Activated T-helper 1 cell treated with Interleukin-2 at 50 U/mL for 16 hours (primary cell): ENCODE measurements around the gene LDAH.

Experiments used
- DNase-seq: peaks from one replicate; pipeline ENCODE4 v3.0.0-alpha.2; 2020; ENCODE audit warnings: low read depth

The LDAH gene

GRCh38 chr2:20682167-20682920 is 140.6 kb downstream of the LDAH start:
- DNase-seq, result no peak

GRCh38 chr2:20680744-20681375 is 142.0 kb downstream of the LDAH start:
- DNase-seq, result no peak

GRCh38 chr2:20678780-20679179 is 144.1 kb downstream of the LDAH start:
- no peak for DNase-seq

- no peak for DNase-seq
Measured at GRCh38 chr2:20678086-20678395, 144.9 kb downstream of the LDAH start.

- DNase-seq, result no peak
Measured at GRCh38 chr2:20677301-20678085, 145.4 kb downstream of the LDAH start.

- DNase-seq, result no peak
Measured at GRCh38 chr2:20676353-20677215, 146.3 kb downstream of the LDAH start.

- no peak for DNase-seq
Measured at GRCh38 chr2:20675701-20676352, 147.1 kb downstream of the LDAH start.

GRCh38 chr2:20674974-20675679 is 147.8 kb downstream of the LDAH start:
- no peak for DNase-seq

- DNase-seq, result no peak
Measured at GRCh38 chr2:20674309-20674965, 148.5 kb downstream of the LDAH start.

GRCh38 chr2:20673686-20674308 is 149.1 kb downstream of the LDAH start:
- no peak for DNase-seq

GRCh38 chr2:20672201-20672951 is 150.5 kb downstream of the LDAH start:
- DNase-seq, result no peak

GRCh38 chr2:20671736-20672080 is 151.2 kb downstream of the LDAH start:
- DNase-seq, result no peak

- DNase-seq, result no peak
Measured at GRCh38 chr2:20671036-20671735, 151.7 kb downstream of the LDAH start.

GRCh38 chr2:20670315-20671035 is 152.4 kb downstream of the LDAH start:
- no peak for DNase-seq

GRCh38 chr2:20669562-20670314 is 153.2 kb downstream of the LDAH start:
- DNase-seq, result no peak

GRCh38 chr2:20668871-20669475 is 153.9 kb downstream of the LDAH start:
- no peak for DNase-seq

- DNase-seq, result no peak
Measured at GRCh38 chr2:20668451-20668850, 154.4 kb downstream of the LDAH start.
